Activated CD4-positive, alpha-beta memory T cell treated with anti-CD3 and anti-CD28 coated beads for 36 hours (primary cell): Measurements from ENCODE around the gene AIMP1. TPM values are rescaled to one million over a fixed set of nuclear protein-coding genes. Genes with fewer than 3 reads are reported as not detected.

ENCODE experiments used
- CTCF ChIA-PET: fragments of 350-600 bp; sonication (Branson Sonifier 250); formaldehyde crosslinking; loops from one replicate; lab custom pipeline; 2021; ENCODE audit warnings: antibody characterized with exemption, inconsistent platforms; lab: Charles Lee
- POLR2A ChIA-PET: fragments of 350-600 bp; sonication (Branson Sonifier 250); formaldehyde crosslinking; loops from one replicate; lab custom pipeline; 2021; ENCODE audit warnings: antibody characterized with exemption; lab: Charles Lee
- DNase-seq: peaks from one replicate; pipeline ENCODE4 v3.0.0-alpha.2; 2020
- H3K27ac Mint-ChIP-seq: one replicate; pipeline ENCODE4 v1.8.0; 2021; ENCODE audit warnings: mixed read lengths
- H3K27me3 Mint-ChIP-seq: one replicate; pipeline ENCODE4 v1.8.0; 2021; ENCODE audit warnings: mixed read lengths
- H3K36me3 Mint-ChIP-seq: one replicate; pipeline ENCODE4 v1.8.0; 2021; ENCODE audit warnings: mixed read lengths
- H3K4me1 Mint-ChIP-seq: one replicate; pipeline ENCODE4 v1.8.0; 2021; ENCODE audit warnings: low read depth, mixed read lengths
- H3K4me3 Mint-ChIP-seq: one replicate; pipeline ENCODE4 v1.8.0; 2021; ENCODE audit warnings: mild to moderate bottlenecking, mixed read lengths
- H3K9me3 Mint-ChIP-seq: one replicate; pipeline ENCODE4 v1.8.0; 2021; ENCODE audit warnings: mixed read lengths
- intact Hi-C: fragments of 100-400 bp; cut with micrococcal nuclease; formaldehyde crosslinking; loops from one replicate; pipeline ENCODE4 v1.15.1; 2023
- total RNA-seq, 2 experiments: library from RNA; stranded (reverse); gene quantifications; one replicate each; pipeline ENCODE4 v1.2.3, GENCODE V29; 2021

AIMP1 gene
- total RNA-seq, 2 experiments from 2014 or later = 59.2 to 60.1 TPM

DNA sequence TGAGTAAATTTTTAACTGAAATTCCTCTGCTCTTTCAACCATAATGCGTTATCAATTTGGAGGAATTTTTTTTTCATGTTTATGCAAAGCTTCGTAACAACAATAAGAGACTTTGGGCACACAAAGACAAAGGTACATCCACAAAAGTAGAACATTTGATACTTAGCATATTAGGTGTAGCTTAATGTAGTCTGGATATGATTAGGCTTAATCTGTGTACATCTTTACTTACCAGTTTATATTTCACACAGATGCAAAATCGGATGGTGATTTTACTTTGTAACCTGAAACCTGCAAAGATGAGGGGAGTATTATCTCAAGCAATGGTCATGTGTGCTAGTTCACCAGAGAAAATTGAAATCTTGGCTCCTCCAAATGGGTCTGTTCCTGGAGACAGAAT is 20.3 kb downstream of the AIMP1 start:
- Mint-ChIP-seq H3K27me3 (no peaks in the 10 kb centered on the region), H3K4me3 (no peak overlapping the region), H3K4me1 (peaks cover 31% of the 10 kb centered on the region), H3K9me3 (peaks cover 20% of the 10 kb centered on the region), H3K36me3 (peaks cover 75% of the 10 kb centered on the region), H3K27ac (no peak overlapping the region)
- ChIA-PET CTCF (no interaction called here), POLR2A (no interaction called here)
- DNase-seq = no peak
- intact Hi-C loops = no loop called here

DNA sequence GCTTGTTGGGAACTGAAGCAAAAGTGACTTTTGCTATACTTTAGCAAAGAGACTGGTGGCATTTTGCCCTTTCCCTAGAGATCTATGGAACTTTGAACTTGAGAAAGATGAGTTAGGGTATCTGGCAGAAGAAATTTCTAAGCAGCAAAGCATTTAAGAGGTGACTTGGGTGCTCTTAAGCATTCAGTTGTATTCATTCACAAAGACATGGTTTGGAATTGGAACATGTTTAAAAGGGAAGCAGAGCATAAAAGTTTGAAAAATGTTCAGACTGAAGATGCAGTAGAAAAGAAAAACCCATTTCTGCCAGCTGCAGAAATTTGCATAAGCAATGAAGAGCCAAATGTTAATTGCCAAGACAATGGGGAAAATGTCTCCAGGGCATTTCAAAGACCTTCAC is 21.6 kb downstream of the AIMP1 start:
- H3K36me3 Mint-ChIP-seq = peaks cover 79% of the 10 kb centered on the region
- H3K4me3 Mint-ChIP-seq = no peak overlapping the region
- intact Hi-C loops = no loop called here
- H3K9me3 Mint-ChIP-seq = peaks cover 20% of the 10 kb centered on the region
- CTCF ChIA-PET = no interaction called here
- H3K4me1 Mint-ChIP-seq = peaks cover 42% of the 10 kb centered on the region
- H3K27ac Mint-ChIP-seq = no peak overlapping the region
- no peak for DNase-seq
- no peaks in the 10 kb centered on the region for H3K27me3 Mint-ChIP-seq
- POLR2A ChIA-PET = no interaction called here

DNA sequence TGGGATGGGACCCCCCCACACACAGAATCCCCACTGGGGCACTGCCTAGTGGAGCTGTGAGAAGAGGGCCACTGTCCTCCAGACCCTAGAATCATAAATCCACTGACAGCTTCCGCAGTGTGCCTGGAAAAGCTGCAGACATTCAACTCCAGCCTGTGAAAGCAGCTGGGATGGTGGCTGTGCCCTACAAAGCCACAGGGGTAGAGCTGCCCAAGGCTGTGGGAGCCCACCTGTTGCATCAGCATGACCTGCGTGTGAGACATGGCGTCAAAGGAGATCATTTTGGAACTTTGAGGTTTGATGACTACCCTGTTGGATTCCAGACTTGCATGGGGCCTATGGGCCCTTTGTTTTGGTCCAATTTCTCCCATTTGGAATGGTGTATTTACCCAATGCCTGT is 22.3 kb downstream of the AIMP1 start:
- no peak for DNase-seq
- Mint-ChIP-seq H3K4me3 (no peak overlapping the region), H3K4me1 (peaks cover 46% of the 10 kb centered on the region), H3K36me3 (peaks cover 75% of the 10 kb centered on the region), H3K9me3 (peaks cover 20% of the 10 kb centered on the region), H3K27me3 (no peaks in the 10 kb centered on the region), H3K27ac (no peak overlapping the region)
- CTCF ChIA-PET = no interaction called here
- POLR2A ChIA-PET = no interaction called here
- intact Hi-C loops = no loop called here

DNA sequence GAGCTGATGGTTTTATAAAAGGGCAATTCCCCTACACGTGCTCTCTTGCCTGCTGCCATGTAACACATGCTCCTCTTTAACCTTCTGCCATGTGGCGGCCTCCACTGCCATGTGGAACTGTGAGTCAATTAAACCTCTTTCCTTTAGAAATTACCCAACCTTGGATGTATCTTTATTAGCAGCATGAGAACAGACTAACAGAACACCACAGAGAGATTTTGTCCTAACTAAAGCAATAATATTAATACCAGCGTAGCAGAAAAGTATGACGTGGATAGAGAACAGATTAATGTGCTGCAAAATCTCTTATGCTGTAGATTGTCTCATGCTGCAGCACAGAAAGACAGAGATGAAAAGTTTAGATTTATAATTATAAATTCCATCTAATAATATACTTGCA is 23.1 kb downstream of the AIMP1 start:
- ChIA-PET POLR2A (no interaction called here), CTCF (no interaction called here)
- Mint-ChIP-seq H3K27me3 (no peaks in the 10 kb centered on the region), H3K4me1 (peaks cover 52% of the 10 kb centered on the region), H3K4me3 (no peak overlapping the region), H3K27ac (no peak overlapping the region), H3K36me3 (peaks cover 74% of the 10 kb centered on the region), H3K9me3 (peaks cover 20% of the 10 kb centered on the region)
- DNase-seq = no peak
- intact Hi-C loops = no loop called here

DNA sequence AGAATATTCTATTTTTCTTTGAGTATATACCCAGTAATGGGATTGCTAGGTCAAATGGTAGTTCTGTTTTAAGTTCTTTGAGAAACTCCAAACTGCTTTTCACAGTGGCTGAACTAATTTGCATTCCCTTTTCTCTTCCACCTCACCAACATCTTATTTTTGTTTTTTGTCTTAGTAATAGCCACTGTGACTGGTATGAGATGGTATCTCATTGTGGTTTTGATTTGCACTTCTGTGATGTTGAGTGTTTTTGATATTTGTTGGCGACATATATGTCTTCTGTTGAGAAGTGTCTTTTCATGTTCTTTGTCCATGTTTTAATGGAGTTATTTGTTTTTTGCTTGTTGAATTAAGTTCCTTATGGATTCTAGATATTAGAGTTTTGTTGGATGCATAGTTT is 24.4 kb downstream of the AIMP1 start:
- Mint-ChIP-seq H3K36me3 (peaks cover 65% of the 10 kb centered on the region), H3K27me3 (no peaks in the 10 kb centered on the region), H3K4me1 (peaks cover 51% of the 10 kb centered on the region), H3K4me3 (no peak overlapping the region), H3K27ac (no peak overlapping the region), H3K9me3 (peaks cover 20% of the 10 kb centered on the region)
- no peak for DNase-seq
- intact Hi-C loops = no loop called here
- ChIA-PET POLR2A (no interaction called here), CTCF (no interaction called here)

DNA sequence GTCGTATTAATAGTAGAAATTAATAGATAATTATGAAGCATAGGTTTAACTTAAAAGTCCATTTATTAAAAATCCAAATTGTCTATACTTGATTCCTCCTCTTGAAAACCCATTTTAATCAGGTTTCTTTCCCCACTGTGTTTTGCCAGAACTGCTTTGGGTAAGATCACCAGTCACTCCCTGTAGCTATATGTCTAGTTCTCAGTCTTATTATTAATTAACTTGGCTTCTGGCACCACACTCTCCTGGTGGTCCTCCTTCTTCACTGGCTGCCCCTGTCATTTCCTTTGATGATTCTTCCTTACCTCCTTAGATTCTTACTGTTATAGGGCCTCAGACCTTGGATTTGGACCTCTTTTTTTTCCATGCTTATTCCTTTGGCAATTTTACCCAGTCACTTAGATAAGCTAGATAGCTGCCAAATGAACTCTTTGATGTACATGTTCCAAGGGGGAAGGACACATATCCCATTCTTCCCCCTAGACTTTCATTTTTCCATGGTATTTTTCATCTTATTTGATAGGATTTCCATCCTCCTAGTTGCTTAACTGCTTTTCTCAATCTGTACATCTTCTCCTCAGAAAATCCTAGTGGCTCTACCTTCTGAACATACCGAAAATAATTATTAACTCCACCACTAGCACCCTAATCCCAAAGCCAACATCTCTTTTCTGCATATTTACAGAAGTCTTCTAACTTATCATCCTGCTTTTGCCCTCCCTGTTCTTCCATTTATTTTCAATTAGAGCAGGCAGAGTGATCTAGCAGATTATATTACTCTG is 27.7 kb downstream of the AIMP1 start:
- POLR2A ChIA-PET = no interaction called here
- H3K27ac Mint-ChIP-seq = no peak overlapping the region
- intact Hi-C loops = no loop called here

DNA sequence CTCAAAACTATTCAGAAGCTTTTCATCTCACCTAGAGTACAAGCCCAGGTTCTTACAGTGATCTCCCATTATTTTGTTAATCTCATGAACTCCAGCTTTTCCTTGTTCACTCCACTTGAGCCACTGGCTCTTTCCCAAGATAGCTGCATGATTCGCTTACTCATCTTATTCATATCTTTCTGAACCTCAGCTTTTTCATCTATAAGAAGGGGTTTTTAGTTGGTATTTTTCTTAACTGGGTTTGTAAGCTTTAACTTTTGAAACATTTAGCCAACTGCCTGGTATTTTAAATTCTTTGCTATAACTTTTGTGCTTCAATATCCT is 28.3 kb downstream of the AIMP1 start:
- Mint-ChIP-seq H3K27ac (no peak overlapping the region), H3K4me1 (peaks cover 39% of the 10 kb centered on the region), H3K36me3 (peaks cover 45% of the 10 kb centered on the region)

More for the DNA sequence above, 27.7 kb downstream of the AIMP1 start:
- Mint-ChIP-seq H3K9me3 (peaks cover 10% of the 10 kb centered on the region), H3K4me1 (peaks cover 44% of the 10 kb centered on the region), H3K27me3 (no peaks in the 10 kb centered on the region), H3K36me3 (peaks cover 49% of the 10 kb centered on the region), H3K4me3 (no peak overlapping the region)
- CTCF ChIA-PET = interaction anchor here (0.8 kb wide), 1 partner anchor 16 kb away, joined by 3 read pairs; no protein-coding TSS in a partner anchor
- DNase-seq = no peak

DNA sequence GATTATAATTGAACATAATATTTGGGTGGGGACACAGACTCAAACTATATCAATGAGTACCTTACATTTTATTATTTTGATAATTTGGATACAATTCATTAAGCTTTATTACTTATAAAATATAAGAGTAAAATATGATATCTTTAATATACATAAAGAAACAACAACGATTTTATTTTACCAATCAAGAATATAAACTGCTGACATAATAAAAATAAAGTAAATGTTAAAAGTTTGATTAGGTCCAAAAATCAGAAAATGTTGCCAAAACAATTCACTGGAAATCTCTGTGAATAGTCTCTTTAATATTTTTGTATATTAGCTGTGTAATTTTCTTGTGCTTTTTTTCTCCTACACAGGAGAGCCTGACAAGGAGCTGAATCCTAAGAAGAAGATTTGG is 30.8 kb downstream of the AIMP1 start:
- Mint-ChIP-seq H3K36me3 (peaks cover 27% of the 10 kb centered on the region), H3K4me3 (no peak overlapping the region), H3K27ac (no peak overlapping the region), H3K27me3 (no peaks in the 10 kb centered on the region), H3K4me1 (peaks cover 18% of the 10 kb centered on the region), H3K9me3 (no peaks in the 10 kb centered on the region)
- CTCF ChIA-PET = no interaction called here
- POLR2A ChIA-PET = no interaction called here
- intact Hi-C loops = no loop called here
- no peak for DNase-seq

More for the DNA sequence above, 28.3 kb downstream of the AIMP1 start:
- ChIA-PET CTCF (interaction anchor here (0.8 kb wide), 1 partner anchor 16 kb away, joined by 3 read pairs; no protein-coding TSS in a partner anchor), POLR2A (no interaction called here)
- Mint-ChIP-seq H3K9me3 (peaks cover 7% of the 10 kb centered on the region), H3K4me3 (no peak overlapping the region), H3K27me3 (no peaks in the 10 kb centered on the region)
- intact Hi-C loops = no loop called here
- DNase-seq = no peak

DNA sequence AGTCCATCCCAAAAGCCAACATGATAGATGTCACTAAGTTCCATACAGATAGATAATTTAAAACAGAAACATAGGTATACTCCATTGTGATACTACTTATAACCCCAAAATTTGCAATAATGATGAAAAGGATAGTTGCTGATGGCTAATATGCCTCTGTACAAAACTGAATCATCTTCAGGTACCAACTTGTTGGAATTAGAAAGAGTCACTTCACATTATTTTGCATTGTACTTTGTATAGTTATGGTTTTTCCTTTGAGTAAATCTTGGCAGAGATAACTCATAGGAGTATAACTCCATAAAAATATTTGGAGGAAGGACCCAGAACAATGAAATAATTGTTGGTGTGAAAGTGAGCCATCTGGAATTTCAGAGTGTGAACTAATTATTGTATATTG is 34.7 kb downstream of the AIMP1 start:
- Mint-ChIP-seq H3K36me3 (peaks cover 19% of the 10 kb centered on the region), H3K27me3 (no peaks in the 10 kb centered on the region), H3K4me3 (no peak overlapping the region), H3K4me1 (no peaks in the 10 kb centered on the region), H3K9me3 (no peaks in the 10 kb centered on the region), H3K27ac (no peak overlapping the region)
- no peak for DNase-seq
- CTCF ChIA-PET = no interaction called here
- intact Hi-C loops = no loop called here
- POLR2A ChIA-PET = no interaction called here

DNA sequence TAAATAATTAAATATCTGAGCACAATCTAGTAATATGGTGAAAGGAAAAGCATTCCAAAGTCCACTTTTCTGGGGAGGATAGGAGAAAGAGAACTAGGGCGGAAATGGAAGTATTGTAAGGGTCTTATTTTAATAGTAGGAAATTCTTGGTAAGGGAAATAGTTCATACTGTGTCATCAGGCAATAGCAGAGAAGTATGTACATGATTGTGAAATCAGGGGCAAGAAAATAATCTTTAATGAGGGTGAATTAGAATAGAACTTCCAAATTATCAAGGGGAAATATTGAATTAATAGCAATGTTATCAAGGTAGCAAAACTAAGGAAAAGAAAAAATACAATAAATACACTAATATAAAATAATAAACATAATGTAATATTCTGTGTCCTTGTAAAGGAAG is 37.4 kb downstream of the AIMP1 start:
- ChIA-PET POLR2A (no interaction called here), CTCF (no interaction called here)
- Mint-ChIP-seq H3K27me3 (no peaks in the 10 kb centered on the region), H3K4me1 (no peaks in the 10 kb centered on the region), H3K4me3 (no peak overlapping the region), H3K36me3 (peaks cover 7% of the 10 kb centered on the region), H3K27ac (no peak overlapping the region), H3K9me3 (no peaks in the 10 kb centered on the region)
- DNase-seq = no peak
- intact Hi-C loops = no loop called here

DNA sequence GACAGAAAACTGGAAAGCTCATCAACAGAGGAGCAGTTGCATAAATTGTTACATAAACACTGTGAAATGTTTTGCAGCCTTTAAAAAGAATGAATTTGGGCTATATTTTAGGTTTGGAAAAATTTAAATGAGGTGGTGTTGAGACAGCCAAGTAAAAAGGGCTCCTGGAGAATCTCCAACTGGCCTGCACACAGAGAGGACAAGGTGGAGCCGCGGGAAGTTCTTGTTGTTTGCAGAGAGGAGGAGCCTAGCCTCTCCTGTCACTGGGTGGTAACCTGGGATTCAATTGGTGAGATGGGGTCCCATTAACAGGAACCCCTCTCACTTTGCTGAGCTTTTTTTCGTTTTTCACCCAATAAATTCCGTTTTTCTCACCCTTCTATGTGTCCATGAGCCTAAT is 38.8 kb downstream of the AIMP1 start:
- no peaks in the 10 kb centered on the region for H3K27me3 Mint-ChIP-seq
- H3K9me3 Mint-ChIP-seq = no peaks in the 10 kb centered on the region
- no peak for DNase-seq
- POLR2A ChIA-PET = no interaction called here
- H3K4me3 Mint-ChIP-seq = no peak overlapping the region
- peaks cover 4% of the 10 kb centered on the region for H3K36me3 Mint-ChIP-seq
- CTCF ChIA-PET = no interaction called here
- H3K4me1 Mint-ChIP-seq = no peaks in the 10 kb centered on the region
- H3K27ac Mint-ChIP-seq = no peak overlapping the region
- intact Hi-C loops = no loop called here

DNA sequence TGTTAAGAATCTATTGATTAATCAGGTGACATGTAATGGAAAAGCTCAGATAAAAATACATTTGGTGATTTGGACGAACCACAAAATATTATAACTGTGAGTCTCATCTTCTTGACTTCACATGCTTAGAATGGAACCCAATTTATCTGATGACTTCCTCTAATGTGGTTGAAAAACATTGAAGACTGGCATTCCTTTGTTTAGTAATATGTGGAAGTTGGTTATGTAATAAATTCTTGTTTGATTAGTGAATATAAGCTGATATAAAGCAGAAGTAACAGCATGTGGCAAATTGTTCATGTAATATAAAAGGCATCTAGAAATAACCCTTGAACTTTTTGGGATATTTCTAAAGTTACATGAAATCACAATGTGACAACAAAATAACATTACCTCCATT is 42.5 kb downstream of the AIMP1 start:
- Mint-ChIP-seq H3K27me3 (no peaks in the 10 kb centered on the region), H3K27ac (no peak overlapping the region), H3K36me3 (no peaks in the 10 kb centered on the region), H3K4me1 (no peaks in the 10 kb centered on the region), H3K9me3 (no peaks in the 10 kb centered on the region), H3K4me3 (no peak overlapping the region)
- POLR2A ChIA-PET = no interaction called here
- DNase-seq = no peak
- intact Hi-C loops = no loop called here
- CTCF ChIA-PET = no interaction called here

DNA sequence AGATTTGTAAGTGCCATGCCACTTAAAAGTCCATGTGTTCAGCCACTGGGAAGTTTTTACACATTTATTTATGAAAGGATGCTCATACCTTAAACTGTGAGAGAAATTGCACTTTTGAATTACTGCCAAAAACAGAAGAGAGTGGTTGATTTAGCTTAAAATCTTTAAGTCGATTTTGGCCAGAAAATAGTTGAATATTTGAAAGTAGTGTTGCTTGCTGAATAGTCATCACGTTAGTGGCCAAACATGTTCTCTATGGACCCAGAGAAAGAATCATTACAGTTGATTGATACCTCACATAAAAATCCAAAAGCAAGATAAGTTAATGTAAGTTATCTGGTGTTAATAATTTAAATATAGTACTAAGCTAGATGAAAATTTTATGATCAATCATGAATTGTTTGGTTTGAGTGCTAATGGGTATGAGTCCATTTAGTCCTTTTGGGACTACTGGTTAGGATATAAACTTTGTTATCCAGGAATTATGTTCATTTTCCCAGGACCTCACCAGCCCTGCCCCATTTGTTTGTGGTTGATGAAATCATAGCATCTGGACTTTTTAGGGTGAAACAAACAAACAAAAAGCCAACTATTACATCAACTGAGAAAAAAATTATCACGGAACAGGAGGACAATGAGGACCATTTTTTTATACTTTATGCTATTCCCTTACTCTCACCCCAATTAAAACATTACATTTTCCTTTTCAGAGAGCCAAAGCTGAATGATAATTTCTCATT is 45.9 kb downstream of the AIMP1 start:
- Mint-ChIP-seq H3K27ac (no peak overlapping the region), H3K4me1 (no peaks in the 10 kb centered on the region), H3K36me3 (no peaks in the 10 kb centered on the region), H3K9me3 (no peaks in the 10 kb centered on the region), H3K4me3 (no peak overlapping the region), H3K27me3 (peaks cover 4% of the 10 kb centered on the region)
- CTCF ChIA-PET = no interaction called here
- intact Hi-C loops = no loop called here
- POLR2A ChIA-PET = no interaction called here
- DNase-seq = no peak
